ENCODE data around the gene FHIT. TPM values are rescaled to one million over a fixed set of nuclear protein-coding genes. Genes with fewer than 3 reads are reported as not detected.

The FHIT gene
- total and polyA plus RNA-seq, 10 of the 15 experiments (the other 5 are each of a cell fraction or from before 2014, with no cell fraction given), result 4.2 to 14.9 (median 9.4) TPM

GRCh38 chr3:61224823-61225222 lies 26.4 kb downstream of the FHIT start (continued):
- TF ChIP-seq, protein P1, sequence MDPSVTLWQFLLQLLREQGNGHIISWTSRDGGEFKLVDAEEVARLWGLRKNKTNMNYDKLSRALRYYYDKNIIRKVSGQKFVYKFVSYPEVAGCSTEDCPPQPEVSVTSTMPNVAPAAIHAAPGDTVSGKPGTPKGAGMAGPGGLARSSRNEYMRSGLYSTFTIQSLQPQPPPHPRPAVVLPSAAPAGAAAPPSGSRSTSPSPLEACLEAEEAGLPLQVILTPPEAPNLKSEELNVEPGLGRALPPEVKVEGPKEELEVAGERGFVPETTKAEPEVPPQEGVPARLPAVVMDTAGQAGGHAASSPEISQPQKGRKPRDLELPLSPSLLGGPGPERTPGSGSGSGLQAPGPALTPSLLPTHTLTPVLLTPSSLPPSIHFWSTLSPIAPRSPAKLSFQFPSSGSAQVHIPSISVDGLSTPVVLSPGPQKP (IDR thresholded peaks at IDR 0.05; ENCODE audit: low read depth, low read length), result no peak
- no peak for TF ChIP-seq RCOR1 (conservative IDR thresholded peaks at IDR 0.05; ENCODE audit: low read depth, low read length)
- no peak for TF ChIP-seq EZH2 (IDR thresholded peaks at IDR 0.05; ENCODE audit: borderline replicate concordance, control insufficient read depth, low read depth, low read length)
- no peak for TF ChIP-seq CEBPB (IDR thresholded peaks at IDR 0.05; ENCODE audit: borderline replicate concordance in 1 of 2, low read depth in 2 of 2, low read length in 2 of 2)
- TF ChIP-seq LARP7 (IDR thresholded peaks at IDR 0.05), result no peak
- TF ChIP-seq, protein P2, sequence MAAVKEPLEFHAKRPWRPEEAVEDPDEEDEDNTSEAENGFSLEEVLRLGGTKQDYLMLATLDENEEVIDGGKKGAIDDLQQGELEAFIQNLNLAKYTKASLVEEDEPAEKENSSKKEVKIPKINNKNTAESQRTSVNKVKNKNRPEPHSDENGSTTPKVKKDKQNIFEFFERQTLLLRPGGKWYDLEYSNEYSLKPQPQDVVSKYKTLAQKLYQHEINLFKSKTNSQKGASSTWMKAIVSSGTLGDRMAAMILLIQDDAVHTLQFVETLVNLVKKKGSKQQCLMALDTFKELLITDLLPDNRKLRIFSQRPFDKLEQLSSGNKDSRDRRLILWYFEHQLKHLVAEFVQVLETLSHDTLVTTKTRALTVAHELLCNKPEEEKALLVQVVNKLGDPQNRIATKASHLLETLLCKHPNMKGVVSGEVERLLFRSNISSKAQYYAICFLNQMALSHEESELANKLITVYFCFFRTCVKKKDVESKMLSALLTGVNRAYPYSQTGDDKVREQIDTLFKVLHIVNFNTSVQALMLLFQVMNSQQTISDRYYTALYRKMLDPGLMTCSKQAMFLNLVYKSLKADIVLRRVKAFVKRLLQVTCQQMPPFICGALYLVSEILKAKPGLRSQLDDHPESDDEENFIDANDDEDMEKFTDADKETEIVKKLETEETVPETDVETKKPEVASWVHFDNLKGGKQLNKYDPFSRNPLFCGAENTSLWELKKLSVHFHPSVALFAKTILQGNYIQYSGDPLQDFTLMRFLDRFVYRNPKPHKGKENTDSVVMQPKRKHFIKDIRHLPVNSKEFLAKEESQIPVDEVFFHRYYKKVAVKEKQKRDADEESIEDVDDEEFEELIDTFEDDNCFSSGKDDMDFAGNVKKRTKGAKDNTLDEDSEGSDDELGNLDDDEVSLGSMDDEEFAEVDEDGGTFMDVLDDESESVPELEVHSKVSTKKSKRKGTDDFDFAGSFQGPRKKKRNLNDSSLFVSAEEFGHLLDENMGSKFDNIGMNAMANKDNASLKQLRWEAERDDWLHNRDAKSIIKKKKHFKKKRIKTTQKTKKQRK (IDR thresholded peaks at IDR 0.05; ENCODE audit: low read depth, low read length), result no peak

- TF ChIP-seq ZSCAN29 (IDR thresholded peaks at IDR 0.05), result no peak
- TF ChIP-seq, protein P3, sequence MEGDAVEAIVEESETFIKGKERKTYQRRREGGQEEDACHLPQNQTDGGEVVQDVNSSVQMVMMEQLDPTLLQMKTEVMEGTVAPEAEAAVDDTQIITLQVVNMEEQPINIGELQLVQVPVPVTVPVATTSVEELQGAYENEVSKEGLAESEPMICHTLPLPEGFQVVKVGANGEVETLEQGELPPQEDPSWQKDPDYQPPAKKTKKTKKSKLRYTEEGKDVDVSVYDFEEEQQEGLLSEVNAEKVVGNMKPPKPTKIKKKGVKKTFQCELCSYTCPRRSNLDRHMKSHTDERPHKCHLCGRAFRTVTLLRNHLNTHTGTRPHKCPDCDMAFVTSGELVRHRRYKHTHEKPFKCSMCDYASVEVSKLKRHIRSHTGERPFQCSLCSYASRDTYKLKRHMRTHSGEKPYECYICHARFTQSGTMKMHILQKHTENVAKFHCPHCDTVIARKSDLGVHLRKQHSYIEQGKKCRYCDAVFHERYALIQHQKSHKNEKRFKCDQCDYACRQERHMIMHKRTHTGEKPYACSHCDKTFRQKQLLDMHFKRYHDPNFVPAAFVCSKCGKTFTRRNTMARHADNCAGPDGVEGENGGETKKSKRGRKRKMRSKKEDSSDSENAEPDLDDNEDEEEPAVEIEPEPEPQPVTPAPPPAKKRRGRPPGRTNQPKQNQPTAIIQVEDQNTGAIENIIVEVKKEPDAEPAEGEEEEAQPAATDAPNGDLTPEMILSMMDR (IDR thresholded peaks at IDR 0.05 in 2 of 3, conservative IDR thresholded peaks at IDR 0.05 in 1 of 3; ENCODE audit: control insufficient read depth in 2 of 3, extremely low read depth in 1 of 3, insufficient read depth in 1 of 3, low read depth in 3 of 3, low read length in 3 of 3), result no peak
- TF ChIP-seq EGR1 (IDR thresholded peaks at IDR 0.05; ENCODE audit: borderline replicate concordance in 1 of 2, low read depth in 2 of 2, low read length in 2 of 2), result no peak
- TF ChIP-seq EED (IDR thresholded peaks at IDR 0.05; ENCODE audit: low read depth), result no peak
- no peak for ATAC-seq
- H3K27ac ChIP-seq (ENCODE audit: control insufficient read depth, insufficient read depth), result no peak overlapping the region
- H3K36me3 ChIP-seq (ENCODE audit: control insufficient read depth in 2 of 2, insufficient read depth in 2 of 2, low read length in 1 of 2), result no peaks in the 10 kb centered on the region
- H3K9ac ChIP-seq (ENCODE audit: control insufficient read depth, insufficient read depth, low read length), result no peak overlapping the region
- in situ Hi-C loops (cut with MboI) (no loop called here), intact Hi-C loops (cut with micrococcal nuclease; ENCODE audit: unreplicated experiment) (no loop called here)
- WGBS (ENCODE audit: insufficient coverage, insufficient replicate concordance, low lambda C conversion rate, missing lambda C conversion rate), result 73% methylated on average over 2 of the region's 2 CpGs
- ChIA-PET SMC1A (ENCODE audit: uncharacterized antibody, unreplicated experiment) (interaction anchor here (0.6 kb wide), 1 partner anchor 11 kb away, joined by 3 read pairs; no protein-coding TSS in a partner anchor), POLR2A (interaction anchor here (0.9 kb wide), 1 partner anchor 14 kb away, joined by 3 read pairs; no protein-coding TSS in a partner anchor), RAD21 (ENCODE audit: unreplicated experiment) (no interaction called here), CTCF (interaction anchor here (1.0 kb wide), 1 partner anchor 72 kb away, joined by 5 read pairs; no protein-coding TSS in a partner anchor)
- H2AFZ ChIP-seq (ENCODE audit: control insufficient read depth, low read depth, low read length), result no peak overlapping the region
- H3K27me3 ChIP-seq (replicated peaks in 1 of 2; ENCODE audit: control insufficient read depth in 2 of 2, insufficient read depth in 2 of 2, low read length in 1 of 2), result no peaks in the 10 kb centered on the region
- no peak overlapping the region for H3K4me2 ChIP-seq (ENCODE audit: control insufficient read depth, insufficient read depth)
- H4K20me1 ChIP-seq (ENCODE audit: control insufficient read depth, insufficient read depth), result no peaks in the 10 kb centered on the region
- no peaks in the 10 kb centered on the region for H3K4me1 ChIP-seq (ENCODE audit: control insufficient read depth, insufficient read depth, low read length)
- BruUV-seq (replicated peaks), result no TSS peak
- no peak for DNase-seq (ENCODE audit: low read depth, low spot score)
- no peak for FAIRE-seq
- no peaks in the 10 kb centered on the region for H3K79me2 ChIP-seq (ENCODE audit: control insufficient read depth, insufficient read depth, low read length)
- H3K4me3 ChIP-seq, result no peak overlapping the region
- no peaks in the 10 kb centered on the region for H3K9me3 ChIP-seq (replicated peaks; ENCODE audit: control insufficient read depth, insufficient read depth, low read length)
Observed at GRCh38 chr3:61223451-61223850, 27.8 kb downstream of the FHIT start.
